Mesothelial cell of epicardium (in vitro differentiated cells): ENCODE results near the gene DENND6A. TPM values are rescaled to one million over a fixed set of nuclear protein-coding genes. Genes with fewer than 3 reads are reported as not detected.

Source experiments
- DNase-seq, 2 experiments: peaks; one replicate each; pipeline ENCODE4 v3.0.0; 2021; ENCODE audit warnings: low spot score in 2 of 2; ENCODE audit not compliant: unreplicated experiment in 2 of 2
- H3K27ac Mint-ChIP-seq: 2 replicates; pipeline ENCODE4 v1.8.0; 2021; ENCODE audit warnings: mixed read lengths
- H3K27me3 Mint-ChIP-seq: 2 replicates; pipeline ENCODE4 v1.8.0; 2021; ENCODE audit warnings: low read depth, mixed read lengths
- H3K36me3 Mint-ChIP-seq: 2 replicates; pipeline ENCODE4 v1.8.0; 2021; ENCODE audit warnings: mixed read lengths
- H3K4me1 Mint-ChIP-seq: 2 replicates; pipeline ENCODE4 v1.8.0; 2021; ENCODE audit warnings: mixed read lengths
- H3K4me3 Mint-ChIP-seq: 2 replicates; pipeline ENCODE4 v1.8.0; 2021; ENCODE audit warnings: mild to moderate bottlenecking, moderate library complexity, mixed read lengths
- H3K9me3 Mint-ChIP-seq: 2 replicates; pipeline ENCODE4 v1.8.0; 2021; ENCODE audit warnings: mixed read lengths
- CTCF ChIP-seq: fragments of 200-600 bp; sonication (generic); IDR thresholded peaks from one replicate; pipeline ENCODE4 v1.5.0; 2021; ENCODE audit warnings: antibody characterized with exemption; ENCODE audit not compliant: unreplicated experiment
- total RNA-seq: library from RNA; stranded (reverse); gene quantifications from 3 replicates; pipeline ENCODE4 v1.2.1, GENCODE V29; 2021

Gene DENND6A
- total RNA-seq, 1 donor from 2014 or later, result 52.0 TPM

DNA sequence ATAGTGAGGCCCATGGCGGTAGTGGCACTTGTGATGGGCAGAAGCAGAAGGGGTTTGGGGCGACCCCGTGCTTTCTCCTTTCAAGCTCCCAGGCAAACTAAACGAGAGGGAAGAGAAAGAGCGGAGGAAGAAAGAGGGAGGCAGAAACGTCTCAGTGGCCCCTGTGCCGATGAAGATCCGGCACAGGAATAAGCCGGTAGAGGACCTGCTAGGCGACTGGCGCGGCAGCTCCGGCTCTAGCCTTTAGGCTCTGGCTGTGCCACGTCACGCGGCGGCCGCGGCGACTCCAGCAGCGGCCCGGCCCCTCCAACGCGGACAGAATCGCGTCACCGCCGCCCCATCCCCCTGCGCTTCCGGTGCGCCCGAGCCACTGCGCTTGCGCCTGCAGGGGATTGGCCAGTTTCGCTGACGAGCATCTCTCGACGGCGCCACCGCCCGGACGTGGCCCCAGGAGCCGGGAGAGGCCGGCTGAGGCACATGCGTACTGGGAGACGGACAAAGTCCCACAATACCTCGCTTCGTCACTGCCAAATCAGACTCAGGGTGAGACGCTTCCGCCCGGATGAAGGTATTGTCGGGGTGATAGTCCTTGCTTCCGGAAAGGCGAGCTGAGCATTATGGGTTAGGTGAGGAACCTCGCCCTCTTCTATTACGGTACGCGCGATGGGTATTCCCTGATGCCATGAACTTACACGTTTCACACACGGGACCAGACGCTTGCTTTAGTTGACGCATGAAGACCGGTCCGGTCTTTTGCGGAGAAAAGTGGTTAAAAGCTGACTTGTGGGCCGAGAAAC, 95.6 kb downstream of the DENND6A start, which contains the start of gene ARF4:
ARF4 (minus strand) TSS at position 218 of the 797 bp plus-strand sequence; CDS start at position 14, 204 bp downstream.
- Mint-ChIP-seq H3K27me3 (no peaks in the 10 kb centered on the region), H3K27ac (peak within 1 kb of the TSS; percentile 100), H3K4me1 (peaks cover 37% of the 10 kb centered on the region), H3K9me3 (no peaks in the 10 kb centered on the region), H3K4me3 (peak within 1 kb of the TSS; percentile 99), H3K36me3 (peaks cover 2% of the 10 kb centered on the region)
- no peak for TF ChIP-seq CTCF
- peak; percentile 98 to 100 for DNase-seq

DNA sequence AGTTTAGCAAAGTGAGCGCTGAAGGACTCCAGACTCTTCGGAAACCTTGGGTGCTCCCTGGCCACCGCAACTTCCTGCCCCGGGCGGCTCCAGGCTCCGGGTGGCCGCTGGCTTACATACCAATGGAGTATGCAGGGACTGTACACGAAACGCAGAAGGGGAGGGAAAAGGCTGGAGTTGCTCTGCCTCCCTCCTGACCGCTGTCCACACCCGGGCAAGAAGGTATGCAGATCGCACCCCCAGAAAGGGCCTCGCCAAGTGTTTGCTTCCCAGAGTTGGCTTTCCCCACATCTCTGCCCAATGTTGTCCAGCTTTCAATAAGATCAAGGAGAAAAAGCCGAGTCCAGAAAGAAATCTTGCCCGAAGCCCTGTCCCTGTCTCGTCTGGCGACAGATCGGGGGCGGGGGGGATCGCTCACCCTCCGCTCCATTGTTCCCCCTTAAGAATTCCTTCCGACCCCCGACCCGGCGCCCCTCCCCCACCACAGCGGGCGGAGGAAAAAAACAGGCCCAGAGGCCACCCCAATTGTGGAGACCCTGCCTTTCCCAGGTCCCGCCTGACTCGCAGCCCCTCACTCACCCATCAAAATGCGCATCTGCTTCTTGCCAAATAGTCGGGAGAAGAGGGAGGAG, 96.3 kb downstream of the DENND6A start:
- Mint-ChIP-seq H3K4me3 (peak overlapping the region; percentile 99), H3K27me3 (no peaks in the 10 kb centered on the region), H3K36me3 (peaks cover 4% of the 10 kb centered on the region), H3K4me1 (peaks cover 40% of the 10 kb centered on the region), H3K27ac (peak overlapping the region; percentile 100), H3K9me3 (no peaks in the 10 kb centered on the region)
- no peak for TF ChIP-seq CTCF
- DNase-seq, result peak; percentile 64 to 76

GRCh38 chr3:57594576-57594975, 98.3 kb downstream of the DENND6A start:
- TF ChIP-seq CTCF, result no peak
- DNase-seq, result no peak
- H3K27me3 Mint-ChIP-seq, result no peaks in the 10 kb centered on the region
- H3K4me3 Mint-ChIP-seq, result peak overlapping the region; percentile 99
- peaks cover 9% of the 10 kb centered on the region for H3K36me3 Mint-ChIP-seq
- H3K9me3 Mint-ChIP-seq, result no peaks in the 10 kb centered on the region
- H3K4me1 Mint-ChIP-seq, result peaks cover 40% of the 10 kb centered on the region
- peak overlapping the region; percentile 100 for H3K27ac Mint-ChIP-seq

- no peaks in the 10 kb centered on the region for H3K9me3 Mint-ChIP-seq
- TF ChIP-seq CTCF, result no peak
- no peaks in the 10 kb centered on the region for H3K27me3 Mint-ChIP-seq
- H3K4me3 Mint-ChIP-seq, result peak overlapping the region; percentile 99
- H3K36me3 Mint-ChIP-seq, result peaks cover 9% of the 10 kb centered on the region
- no peak overlapping the region for H3K27ac Mint-ChIP-seq
- DNase-seq, result no peak
- peaks cover 37% of the 10 kb centered on the region for H3K4me1 Mint-ChIP-seq
Observed at GRCh38 chr3:57594144-57594543, 98.7 kb downstream of the DENND6A start.

GRCh38 chr3:57592306-57592705, 100.6 kb downstream of the DENND6A start:
- Mint-ChIP-seq H3K27me3 (no peaks in the 10 kb centered on the region), H3K4me1 (peaks cover 27% of the 10 kb centered on the region), H3K4me3 (no peak overlapping the region), H3K9me3 (no peaks in the 10 kb centered on the region), H3K36me3 (peaks cover 9% of the 10 kb centered on the region), H3K27ac (peak overlapping the region; percentile 30)
- no peak for TF ChIP-seq CTCF
- no peak for DNase-seq
